ENCODE measurements around the gene RNF217.

RNF217 gene

GRCh38 chr6:124953808-124954207, 8.4 kb upstream of the RNF217 start:
- no peak overlapping the region for H3K4me3 ChIP-seq (ENCODE audit: low read depth, low read length)
- DNase-seq (ENCODE audit: low read depth, low spot score), result no peak
- no peak for TF ChIP-seq CTCF (IDR thresholded peaks at IDR 0.05; ENCODE audit: low read depth, low read length)
- in situ Hi-C loops (cut with HindIII; ENCODE audit: low sequenced_read_pairs), result no loop called here

- in situ Hi-C loops (cut with HindIII; ENCODE audit: low sequenced_read_pairs), result no loop called here
Observed at GRCh38 chr6:124955108-124955856, 7.0 kb upstream of the RNF217 start.

GRCh38 chr6:124956018-124956417, 6.2 kb upstream of the RNF217 start:
- DNase-seq (ENCODE audit: low read depth, low spot score), result no peak
- in situ Hi-C loops (cut with HindIII; ENCODE audit: low sequenced_read_pairs), result no loop called here
- no peak overlapping the region for H3K4me3 ChIP-seq (ENCODE audit: low read depth, low read length)
- TF ChIP-seq CTCF (IDR thresholded peaks at IDR 0.05; ENCODE audit: low read depth, low read length), result no peak

More at GRCh38 chr6:124955108-124955856, 7.0 kb upstream of the RNF217 start:
- no peak for DNase-seq (ENCODE audit: low read depth, low spot score)
- H3K4me3 ChIP-seq (ENCODE audit: low read depth, low read length), result no peak overlapping the region
- TF ChIP-seq CTCF (IDR thresholded peaks at IDR 0.05; ENCODE audit: low read depth, low read length), result no peak

- no peak for DNase-seq (ENCODE audit: low read depth, low spot score)
- no peak for TF ChIP-seq CTCF (IDR thresholded peaks at IDR 0.05; ENCODE audit: low read depth, low read length)
- no peak overlapping the region for H3K4me3 ChIP-seq (ENCODE audit: low read depth, low read length)
- in situ Hi-C loops (cut with HindIII; ENCODE audit: low sequenced_read_pairs), result no loop called here
Observed at GRCh38 chr6:124958149-124958548, 4.1 kb upstream of the RNF217 start.

- in situ Hi-C loops (cut with HindIII; ENCODE audit: low sequenced_read_pairs), result no loop called here
- peak; percentile 75 for DNase-seq (ENCODE audit: low read depth, low spot score)
- TF ChIP-seq CTCF (IDR thresholded peaks at IDR 0.05; ENCODE audit: low read depth, low read length), result no peak
Observed at GRCh38 chr6:124958759-124959354, 3.4 kb upstream of the RNF217 start.

GRCh38 chr6:124960757-124961463, 1.3 kb upstream of the RNF217 start:
- DNase-seq (ENCODE audit: low read depth, low spot score), result peak; percentile 24
- no peak for TF ChIP-seq CTCF (IDR thresholded peaks at IDR 0.05; ENCODE audit: low read depth, low read length)
- peak overlapping the region; percentile 61 for H3K4me3 ChIP-seq (ENCODE audit: low read depth, low read length)
- in situ Hi-C loops (cut with HindIII; ENCODE audit: low sequenced_read_pairs), result no loop called here

More at GRCh38 chr6:124958759-124959354, 3.4 kb upstream of the RNF217 start:
- no peak overlapping the region for H3K4me3 ChIP-seq (ENCODE audit: low read depth, low read length)
